Stromal cell of bone marrow (primary cell): ENCODE measurements around the gene TMEM198.

Source experiments
- DNase-seq: peaks from one replicate; pipeline ENCODE4 v3.0.0-alpha.2; 2012; ENCODE audit warnings: low read depth

Gene TMEM198

GRCh38 chr2:219525533-219526232, 18.1 kb upstream of the TMEM198 start:
- no peak for DNase-seq

GRCh38 chr2:219526320-219527075, 17.3 kb upstream of the TMEM198 start:
- DNase-seq: no peak

- DNase-seq: no peak
Measured at GRCh38 chr2:219527076-219527394, 16.8 kb upstream of the TMEM198 start.

GRCh38 chr2:219527472-219527871, 16.4 kb upstream of the TMEM198 start:
- no peak for DNase-seq

- peak; percentile 48 for DNase-seq
Measured at GRCh38 chr2:219530048-219530963, 13.5 kb upstream of the TMEM198 start.

- no peak for DNase-seq
Measured at GRCh38 chr2:219531639-219532377, 12.0 kb upstream of the TMEM198 start.

- no peak for DNase-seq
Measured at GRCh38 chr2:219532378-219532649, 11.5 kb upstream of the TMEM198 start.

GRCh38 chr2:219533930-219534661, 9.7 kb upstream of the TMEM198 start:
- DNase-seq: no peak

- DNase-seq: no peak
Measured at GRCh38 chr2:219536425-219536824, 7.4 kb upstream of the TMEM198 start.

- no peak for DNase-seq
Measured at GRCh38 chr2:219536967-219537366, 6.9 kb upstream of the TMEM198 start.

GRCh38 chr2:219537657-219538488, 6.0 kb upstream of the TMEM198 start:
- no peak for DNase-seq

- DNase-seq: no peak
Measured at GRCh38 chr2:219538504-219538951, 5.3 kb upstream of the TMEM198 start.

GRCh38 chr2:219538956-219539788, 4.7 kb upstream of the TMEM198 start:
- DNase-seq: no peak

- DNase-seq: no peak
Measured at GRCh38 chr2:219539926-219540678, 3.7 kb upstream of the TMEM198 start.

- no peak for DNase-seq
Measured at GRCh38 chr2:219540784-219541504, 2.9 kb upstream of the TMEM198 start.

- DNase-seq: no peak
Measured at GRCh38 chr2:219541611-219542180, 2.1 kb upstream of the TMEM198 start.

GRCh38 chr2:219542931-219543595, 765 bp upstream of the TMEM198 start:
- peak; percentile 11 for DNase-seq
